ENCODE data around the gene EVX1.

The EVX1 gene

DNA sequence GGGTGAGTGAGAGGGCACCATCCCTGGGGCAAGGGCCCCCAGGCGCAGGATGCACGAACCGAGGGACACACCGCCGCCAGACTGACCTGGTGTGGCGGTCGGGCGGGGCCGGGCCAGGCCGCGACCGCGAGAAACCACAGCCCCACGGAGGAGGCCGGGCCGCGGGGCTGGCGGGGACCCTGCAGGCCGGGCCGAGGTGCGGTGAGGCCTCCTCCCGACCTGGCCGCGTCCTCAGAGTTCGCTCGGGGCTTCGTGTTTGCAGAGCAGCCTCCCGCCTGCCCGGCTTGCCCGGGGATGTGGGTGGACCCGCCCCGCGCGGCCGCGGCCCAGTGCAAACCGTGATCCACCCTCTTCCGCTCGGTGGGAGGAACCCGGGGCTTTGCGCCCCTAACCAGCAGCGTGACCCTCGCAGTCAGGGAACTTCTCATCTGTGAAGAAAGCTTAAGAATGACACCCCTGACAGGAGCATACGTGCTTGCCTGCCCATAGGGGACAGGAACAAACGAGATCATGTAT is 22.1 kb upstream of the EVX1 start:
- Histone ChIP-seq H3K27ac (no peak overlapping the region), H3K36me3 (no peaks in the 10 kb centered on the region), H3K27me3 (peaks cover 0 to 55% of the 10 kb centered on the region in 2 donors), H3K4me1 (peaks cover 0 to 3% (median 0%) of the 10 kb centered on the region in 4 donors), H3K9me3 (peaks cover 0 to 4% (median 0%) of the 10 kb centered on the region in 3 donors), H3K4me3 (no peak overlapping the region)
- intact Hi-C loops (cut with DNase I; ENCODE audit: low total_unique reads) = no loop called here
- TF ChIP-seq, protein P1, sequence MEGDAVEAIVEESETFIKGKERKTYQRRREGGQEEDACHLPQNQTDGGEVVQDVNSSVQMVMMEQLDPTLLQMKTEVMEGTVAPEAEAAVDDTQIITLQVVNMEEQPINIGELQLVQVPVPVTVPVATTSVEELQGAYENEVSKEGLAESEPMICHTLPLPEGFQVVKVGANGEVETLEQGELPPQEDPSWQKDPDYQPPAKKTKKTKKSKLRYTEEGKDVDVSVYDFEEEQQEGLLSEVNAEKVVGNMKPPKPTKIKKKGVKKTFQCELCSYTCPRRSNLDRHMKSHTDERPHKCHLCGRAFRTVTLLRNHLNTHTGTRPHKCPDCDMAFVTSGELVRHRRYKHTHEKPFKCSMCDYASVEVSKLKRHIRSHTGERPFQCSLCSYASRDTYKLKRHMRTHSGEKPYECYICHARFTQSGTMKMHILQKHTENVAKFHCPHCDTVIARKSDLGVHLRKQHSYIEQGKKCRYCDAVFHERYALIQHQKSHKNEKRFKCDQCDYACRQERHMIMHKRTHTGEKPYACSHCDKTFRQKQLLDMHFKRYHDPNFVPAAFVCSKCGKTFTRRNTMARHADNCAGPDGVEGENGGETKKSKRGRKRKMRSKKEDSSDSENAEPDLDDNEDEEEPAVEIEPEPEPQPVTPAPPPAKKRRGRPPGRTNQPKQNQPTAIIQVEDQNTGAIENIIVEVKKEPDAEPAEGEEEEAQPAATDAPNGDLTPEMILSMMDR (IDR thresholded peaks at IDR 0.05) = no peak
- peak in 1 of 2 donors; percentile 40 for DNase-seq

DNA sequence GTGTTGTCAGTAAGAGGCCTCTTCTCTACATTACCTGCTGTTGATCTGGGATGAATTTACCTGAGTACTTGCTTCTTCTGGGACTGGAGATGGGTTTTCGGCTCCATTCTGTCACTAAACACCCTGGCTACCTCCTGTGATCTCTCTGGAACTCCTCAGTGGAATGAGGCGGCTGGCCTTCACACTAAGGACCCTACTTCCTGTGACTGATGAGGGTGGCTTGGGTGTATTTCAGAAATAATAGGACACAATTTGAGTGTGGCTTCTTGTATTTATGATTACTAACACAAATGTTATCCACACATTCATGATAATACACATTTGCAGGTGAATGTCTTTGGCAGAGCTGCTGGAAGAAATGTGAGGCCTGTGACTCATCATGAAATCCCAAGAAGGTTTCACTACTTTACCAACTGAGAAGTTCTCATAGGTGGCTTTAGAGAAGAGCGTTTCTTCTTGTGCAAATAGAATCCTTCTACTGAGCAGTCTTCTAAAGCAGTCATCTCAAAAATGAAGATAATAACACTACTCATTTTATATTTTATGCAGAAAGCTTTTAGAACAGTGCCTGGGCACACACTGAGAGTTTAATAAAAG is 21.3 kb upstream of the EVX1 start:
- Histone ChIP-seq H3K9me3 (peaks cover 0 to 4% (median 0%) of the 10 kb centered on the region in 3 donors), H3K36me3 (no peaks in the 10 kb centered on the region), H3K27ac (no peak overlapping the region), H3K4me3 (no peak overlapping the region), H3K27me3 (peaks cover 0 to 59% of the 10 kb centered on the region in 2 donors), H3K4me1 (peaks cover 0 to 5% (median 0%) of the 10 kb centered on the region in 4 donors)
- intact Hi-C loops (cut with DNase I; ENCODE audit: low total_unique reads) = no loop called here
- DNase-seq = no peak
- TF ChIP-seq, protein P1 (IDR thresholded peaks at IDR 0.05) = no peak

DNA sequence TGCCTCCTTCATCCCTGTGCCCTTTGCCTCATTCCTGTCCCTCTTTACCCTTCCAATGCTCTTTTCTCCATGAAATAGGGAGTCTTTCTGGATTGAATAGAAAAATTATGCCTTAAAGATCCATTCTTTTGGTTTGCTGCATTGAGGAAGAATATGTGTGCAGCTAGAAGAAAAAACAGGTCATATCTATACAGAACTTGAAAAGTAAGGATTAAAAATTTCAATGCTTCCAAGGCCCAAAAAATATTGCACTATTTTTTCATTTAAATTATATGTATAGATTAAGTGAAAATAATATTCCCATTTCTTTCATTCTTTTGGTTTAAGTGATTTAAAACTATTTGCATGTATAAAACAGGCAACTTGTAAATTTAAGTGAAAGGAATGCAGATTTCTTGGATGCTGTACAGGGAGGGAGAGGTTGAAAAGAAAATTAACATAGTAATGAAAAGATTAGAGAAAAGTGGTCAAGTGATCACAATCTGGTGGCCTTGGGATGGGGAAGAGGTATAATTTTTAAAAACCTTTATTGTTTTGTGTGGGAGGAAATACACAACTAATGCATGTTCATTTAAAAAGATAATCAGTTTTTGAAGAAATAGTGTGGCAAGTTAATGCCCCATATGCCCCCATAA is 18.5 kb upstream of the EVX1 start:
- DNase-seq = no peak
- TF ChIP-seq, protein P1 (IDR thresholded peaks at IDR 0.05) = no peak
- no peak overlapping the region for H3K27ac ChIP-seq
- H3K36me3 ChIP-seq = no peaks in the 10 kb centered on the region
- H3K27me3 ChIP-seq = peaks cover 0 to 53% of the 10 kb centered on the region in 2 donors
- intact Hi-C loops (cut with DNase I; ENCODE audit: low total_unique reads) = no loop called here
- H3K4me3 ChIP-seq = no peak overlapping the region
- H3K9me3 ChIP-seq = peaks cover 0 to 4% (median 0%) of the 10 kb centered on the region in 3 donors
- peaks cover 0 to 5% (median 0%) of the 10 kb centered on the region in 4 donors for H3K4me1 ChIP-seq

DNA sequence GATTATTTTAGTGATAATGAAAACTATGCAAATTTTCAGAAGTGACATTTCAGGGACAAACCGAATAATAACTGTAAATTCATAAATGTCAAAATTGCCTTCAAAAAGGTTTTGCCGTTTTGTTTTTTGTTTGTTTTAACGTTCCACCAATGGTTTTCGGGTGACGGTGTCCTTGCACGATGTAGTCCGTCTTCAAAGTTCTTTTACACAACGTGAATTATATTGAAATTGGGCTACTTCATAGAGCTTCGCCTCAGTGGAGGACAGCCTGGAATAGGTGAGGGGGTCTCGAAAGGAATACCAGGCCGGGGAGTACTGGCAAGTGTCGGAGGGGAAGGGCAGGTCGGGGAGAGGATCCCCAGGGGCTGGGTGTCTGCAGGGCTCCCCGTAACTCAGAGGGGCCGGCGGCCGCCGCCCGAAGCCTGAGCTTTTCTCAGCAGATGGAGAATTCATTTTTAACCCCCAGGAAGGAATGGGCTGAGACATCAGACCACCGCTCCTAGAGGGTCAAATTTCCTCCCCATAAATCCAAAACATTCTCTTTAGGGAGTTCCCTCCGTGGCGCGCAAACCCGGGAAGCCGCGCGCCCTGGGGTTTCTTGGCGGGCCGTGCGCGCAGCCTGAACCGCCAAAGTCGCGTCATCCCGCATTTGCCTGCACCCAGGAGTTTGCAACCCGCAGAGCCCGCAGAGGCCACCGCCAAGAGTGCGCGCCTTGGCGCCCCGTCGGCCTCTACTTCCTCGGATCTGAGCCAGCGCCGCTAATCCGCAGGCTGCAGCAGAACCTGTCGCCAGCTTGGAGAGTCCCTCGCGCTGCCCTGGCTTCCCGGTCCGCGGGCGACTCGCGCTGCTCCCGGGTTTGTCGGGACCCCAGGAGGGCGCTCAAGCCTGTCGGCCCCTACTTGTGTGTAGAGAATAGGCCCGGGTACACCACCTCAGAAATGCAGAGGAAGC is 17.3 kb upstream of the EVX1 start:
- intact Hi-C loops (cut with DNase I; ENCODE audit: low total_unique reads) = no loop called here
- peaks cover 0 to 5% (median 0%) of the 10 kb centered on the region in 4 donors for H3K4me1 ChIP-seq
- H3K36me3 ChIP-seq = no peaks in the 10 kb centered on the region
- peaks cover 0 to 4% (median 0%) of the 10 kb centered on the region in 3 donors for H3K9me3 ChIP-seq
- H3K4me3 ChIP-seq = no peak overlapping the region
- peak in 1 of 2 donors; percentile 55 for DNase-seq
- TF ChIP-seq, protein P1 (IDR thresholded peaks at IDR 0.05) = no peak
- H3K27ac ChIP-seq = no peak overlapping the region
- peaks cover 0 to 41% of the 10 kb centered on the region in 2 donors for H3K27me3 ChIP-seq

DNA sequence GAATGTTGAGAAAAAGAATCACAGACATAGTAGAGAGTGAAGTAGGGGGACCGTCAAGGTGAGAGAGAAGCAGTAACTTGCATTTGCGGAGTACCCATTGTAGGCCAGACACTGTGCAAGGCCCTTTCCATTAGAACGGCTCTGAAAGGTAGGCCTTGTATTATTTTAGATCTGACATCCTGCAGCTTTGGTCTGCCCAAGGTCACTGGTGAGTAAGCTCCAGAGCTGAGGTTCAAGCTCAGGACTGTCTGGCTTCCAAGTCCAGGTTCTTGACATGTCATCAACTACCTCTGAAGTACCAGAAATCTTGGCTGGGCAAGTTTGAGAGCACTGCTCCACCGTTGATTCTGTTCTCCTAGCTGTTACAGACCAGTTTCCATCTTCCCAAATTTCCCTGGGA is 13.2 kb upstream of the EVX1 start:
- no peak overlapping the region for H3K27ac ChIP-seq
- no peaks in the 10 kb centered on the region for H3K9me3 ChIP-seq
- peaks cover 0 to 5% (median 0%) of the 10 kb centered on the region in 4 donors for H3K4me1 ChIP-seq
- TF ChIP-seq, protein P1 (IDR thresholded peaks at IDR 0.05) = no peak
- intact Hi-C loops (cut with DNase I; ENCODE audit: low total_unique reads) = no loop called here
- no peak overlapping the region for H3K4me3 ChIP-seq
- H3K36me3 ChIP-seq = no peaks in the 10 kb centered on the region
- peak; percentile 4 to 12 for DNase-seq
- H3K27me3 ChIP-seq = peaks cover 0 to 33% of the 10 kb centered on the region in 2 donors

All from tibial artery (tissue), 4 donors.